Liver (tissue), 9 donors: ENCODE results near the gene FYB1. TPM values are rescaled to one million over a fixed set of nuclear protein-coding genes. Genes with fewer than 3 reads are reported as not detected.
A peak's percentile ranks its signal among the peaks of the same experiment; 100 is the strongest.

ENCODE experiments used
- DNase-seq: peaks from one replicate; pipeline ENCODE4 v3.0.0-alpha.2; 2017; ENCODE audit warnings: low spot score
- H3K27ac ChIP-seq, 2 donors: one replicate each; pipeline ENCODE4 v1.7.0; 2013; ENCODE audit warnings: inconsistent platforms in 2 of 2, low read length in 2 of 2, control low read depth in 1 of 2, low read depth in 1 of 2, mild to moderate bottlenecking in 1 of 2
- H3K27me3 ChIP-seq, 4 donors: one replicate each; pipeline versions ENCODE4 v1.6.1 to v1.7.0; 2013; ENCODE audit warnings: low read length in 3 of 4, inconsistent platforms in 1 of 4, mild to moderate bottlenecking in 1 of 4, moderate library complexity in 1 of 4; ENCODE audit not compliant: control insufficient read depth in 4 of 4, insufficient read depth in 4 of 4
- H3K36me3 ChIP-seq, 4 donors: one replicate each; pipeline versions ENCODE4 v1.6.1 to v1.7.0; 2013; ENCODE audit warnings: low read length in 3 of 4, mild to moderate bottlenecking in 3 of 4, low read depth in 1 of 4, moderate library complexity in 1 of 4; ENCODE audit not compliant: control insufficient read depth in 4 of 4, insufficient read depth in 3 of 4
- H3K4me1 ChIP-seq, 4 donors: one replicate each; pipeline versions ENCODE4 v1.6.1 to v1.7.0; 2013; ENCODE audit warnings: low read length in 3 of 4, mild to moderate bottlenecking in 3 of 4, moderate library complexity in 1 of 4; ENCODE audit not compliant: control insufficient read depth in 4 of 4, insufficient read depth in 4 of 4
- H3K4me3 ChIP-seq, 3 donors: one replicate each; pipeline versions ENCODE4 v1.6.1 to v1.7.0; 2013; ENCODE audit warnings: low read length in 3 of 3, control low read depth in 1 of 3, low read depth in 1 of 3, mild to moderate bottlenecking in 1 of 3
- H3K9ac ChIP-seq, 2 donors: one replicate each; pipeline ENCODE4 v1.7.0; 2013; ENCODE audit warnings: low read length in 2 of 2, mild to moderate bottlenecking in 2 of 2, moderate library complexity in 2 of 2, control low read depth in 1 of 2, low read depth in 1 of 2
- H3K9me3 ChIP-seq, 4 donors: one replicate each; pipeline versions ENCODE4 v1.6.1 to v1.7.0; 2013; ENCODE audit warnings: low read length in 3 of 4; ENCODE audit not compliant: control insufficient read depth in 4 of 4
- FOXA1 ChIP-seq: IDR thresholded peaks from 2 replicates; pipeline ENCODE4 v1.6.1; 2016; ENCODE audit warnings: antibody characterized with exemption
- FOXA2 ChIP-seq: IDR thresholded peaks from 2 replicates; pipeline ENCODE4 v1.6.1; 2016; ENCODE audit warnings: antibody characterized with exemption
- WGBS: extraction: QIAGEN DNeasy Blood & Tissue Kit; methylation state at CpG from one replicate; pipeline ENCODE4 v1.1.7; 2013; 5-methylcytosine and 5-hydroxymethylcytosine counted together
- polyA plus RNA-seq, 2 donors: library from polyadenylated mRNA; stranded (reverse) in 1 of 2; unstranded in 1 of 2; fragments of 200-250 nt in 1 of 2; fragments of >200 nt in 1 of 2; fragmentation: Nextera tagmentation in 1 of 2; extraction: Ambion mirVana in 1 of 2; gene quantifications; one replicate each; pipeline versions ENCODE4 v1.2.1 to v1.2.3, GENCODE V29; 2013 to 2015
- total RNA-seq, 2 donors: library from RNA; depleted of rRNA; stranded (reverse); fragments of >200 nt; gene quantifications; one replicate each; pipeline ENCODE4 v1.2.3, GENCODE V29; 2014
- TF ChIP-seq, protein P1 (sequence below): IDR thresholded peaks from 2 replicates; pipeline ENCODE4 v1.6.1; 2016; ENCODE audit warnings: antibody characterized with exemption, mild to moderate bottlenecking
- donor health status: healthy.
- donor health status: healthy.
- donor health status: healthy.
- donor health status: healthy.
- donor health status: healthy.

FYB1 gene
- total and polyA plus RNA-seq, 4 donors: 2.3 to 14.6 (median 6.9) TPM

DNA sequence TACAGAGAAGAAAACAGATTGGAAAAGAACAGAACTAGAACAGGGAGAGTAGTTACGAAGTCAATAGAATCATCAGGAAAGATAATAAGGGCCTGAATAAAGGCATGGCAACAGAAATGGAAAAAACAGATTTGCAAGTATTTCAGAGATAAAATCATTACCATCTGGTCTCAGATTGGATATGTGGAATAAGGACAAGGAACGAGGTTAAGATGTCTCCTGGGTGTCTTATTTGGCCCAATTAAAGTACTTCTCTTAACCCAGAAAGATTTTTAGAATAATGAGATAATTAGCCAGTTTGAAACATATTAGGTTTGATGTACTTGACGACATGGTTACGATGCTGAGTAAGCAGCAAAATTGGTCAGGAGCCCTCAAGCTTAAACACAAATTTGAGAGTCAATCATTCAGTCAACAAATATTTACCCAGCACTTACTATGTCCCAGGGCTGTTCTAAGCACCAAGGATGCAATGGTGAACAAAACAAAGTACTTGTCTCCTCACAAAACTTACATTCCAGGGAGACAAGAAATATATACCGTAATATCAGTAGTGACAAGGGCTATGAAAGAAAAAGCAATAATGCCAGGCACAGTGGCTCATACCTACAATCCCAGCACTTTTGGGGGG is 163.5 kb downstream of the FYB1 start:
- Histone ChIP-seq H3K4me1 (peaks cover 8 to 30% (median 28%) of the 10 kb centered on the region in 4 donors), H3K4me3 (no peak overlapping the region)
- WGBS: 77% methylated on average over 5 of the region's 5 CpGs

More for the DNA sequence above, 163.5 kb downstream of the FYB1 start:
- Histone ChIP-seq H3K36me3 (no peaks in the 10 kb centered on the region), H3K9me3 (no peaks in the 10 kb centered on the region), H3K27me3 (no peaks in the 10 kb centered on the region), H3K9ac (peak overlapping the region in 1 of 2 donors; percentile 28), H3K27ac (peak overlapping the region; percentile 11)
- TF ChIP-seq FOXA2 (no peak), FOXA1 (no peak)
- TF ChIP-seq, protein P1, sequence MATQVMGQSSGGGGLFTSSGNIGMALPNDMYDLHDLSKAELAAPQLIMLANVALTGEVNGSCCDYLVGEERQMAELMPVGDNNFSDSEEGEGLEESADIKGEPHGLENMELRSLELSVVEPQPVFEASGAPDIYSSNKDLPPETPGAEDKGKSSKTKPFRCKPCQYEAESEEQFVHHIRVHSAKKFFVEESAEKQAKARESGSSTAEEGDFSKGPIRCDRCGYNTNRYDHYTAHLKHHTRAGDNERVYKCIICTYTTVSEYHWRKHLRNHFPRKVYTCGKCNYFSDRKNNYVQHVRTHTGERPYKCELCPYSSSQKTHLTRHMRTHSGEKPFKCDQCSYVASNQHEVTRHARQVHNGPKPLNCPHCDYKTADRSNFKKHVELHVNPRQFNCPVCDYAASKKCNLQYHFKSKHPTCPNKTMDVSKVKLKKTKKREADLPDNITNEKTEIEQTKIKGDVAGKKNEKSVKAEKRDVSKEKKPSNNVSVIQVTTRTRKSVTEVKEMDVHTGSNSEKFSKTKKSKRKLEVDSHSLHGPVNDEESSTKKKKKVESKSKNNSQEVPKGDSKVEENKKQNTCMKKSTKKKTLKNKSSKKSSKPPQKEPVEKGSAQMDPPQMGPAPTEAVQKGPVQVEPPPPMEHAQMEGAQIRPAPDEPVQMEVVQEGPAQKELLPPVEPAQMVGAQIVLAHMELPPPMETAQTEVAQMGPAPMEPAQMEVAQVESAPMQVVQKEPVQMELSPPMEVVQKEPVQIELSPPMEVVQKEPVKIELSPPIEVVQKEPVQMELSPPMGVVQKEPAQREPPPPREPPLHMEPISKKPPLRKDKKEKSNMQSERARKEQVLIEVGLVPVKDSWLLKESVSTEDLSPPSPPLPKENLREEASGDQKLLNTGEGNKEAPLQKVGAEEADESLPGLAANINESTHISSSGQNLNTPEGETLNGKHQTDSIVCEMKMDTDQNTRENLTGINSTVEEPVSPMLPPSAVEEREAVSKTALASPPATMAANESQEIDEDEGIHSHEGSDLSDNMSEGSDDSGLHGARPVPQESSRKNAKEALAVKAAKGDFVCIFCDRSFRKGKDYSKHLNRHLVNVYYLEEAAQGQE: no peak
- DNase-seq: no peak

Other genes with a start within 250 kb of the FYB1 start
- gene RICTOR, start 145.2 kb downstream of the FYB1 start, total RNA-seq: 10 to 100 TPM; 21.0 to 24.0 TPM
- gene RICTOR, start 145.2 kb downstream of the FYB1 start, polyA plus RNA-seq: 1 to 10 TPM; 2.1 to 9.0 TPM
- gene C9, start 144.9 kb upstream of the FYB1 start, total RNA-seq: 1,000 to 10,000 TPM in 1 of 2 donors, 100 to 1,000 TPM in 1; 128 to 3,238 TPM
- 100 to 1,000 TPM; 656 to 839 TPM for gene C9, start 144.9 kb upstream of the FYB1 start, polyA plus RNA-seq
- 10 to 100 TPM; 18.4 to 25.6 TPM for gene DAB2, start 205.4 kb upstream of the FYB1 start, total RNA-seq
- 10 to 100 TPM; 10.0 to 13.8 TPM for gene DAB2, start 205.4 kb upstream of the FYB1 start, polyA plus RNA-seq